ENCODE measurements around the gene PPT2.
A peak's percentile ranks its signal among the peaks of the same experiment; 100 is the strongest.

Gene PPT2

DNA sequence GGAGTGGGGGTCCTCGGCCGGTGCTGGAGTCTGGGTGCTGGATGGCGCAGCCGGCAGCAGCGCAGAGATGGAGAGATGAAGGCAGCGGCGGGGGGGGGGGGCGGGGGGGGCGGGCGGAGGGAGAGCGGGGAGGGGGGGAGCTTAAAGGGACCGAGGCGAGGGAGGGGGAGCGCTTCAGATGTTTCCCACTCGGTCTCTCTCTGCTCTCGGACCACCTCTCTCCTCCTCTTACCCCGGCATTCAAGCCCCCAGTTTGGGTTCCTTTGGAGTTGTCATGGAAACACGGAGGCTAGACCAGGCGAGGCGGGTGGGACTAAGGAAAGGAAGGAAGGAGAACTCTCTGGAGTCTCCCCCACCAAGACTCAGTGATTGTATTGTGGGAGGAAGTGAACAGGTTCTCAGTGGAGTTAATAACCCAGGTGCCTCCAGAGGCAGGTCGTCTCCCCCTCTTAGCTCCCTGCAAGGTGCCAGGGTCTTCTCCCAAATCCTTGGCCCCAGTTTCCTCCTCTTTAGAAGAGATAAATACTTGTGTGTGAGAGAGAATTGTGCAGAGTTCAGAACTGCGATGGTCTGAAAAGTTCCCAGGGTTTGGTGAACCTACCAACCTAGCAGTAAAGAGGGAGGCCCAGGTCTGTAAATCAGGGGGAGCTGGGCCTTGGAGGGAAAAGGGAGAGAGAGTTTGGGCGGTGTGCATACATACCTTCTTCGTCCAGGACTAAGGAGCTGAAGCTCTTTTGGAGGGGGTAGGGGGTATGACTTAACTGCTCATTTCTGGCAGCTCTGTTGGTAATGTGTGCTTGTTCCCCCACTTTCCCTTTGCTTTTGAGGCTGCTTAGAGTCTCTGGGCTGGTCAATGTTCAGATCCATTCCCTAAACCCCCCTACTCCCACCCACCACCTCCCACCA is 1.8 kb upstream of the PPT2 start, which contains the start of gene PRRT1:
PRRT1 (minus strand) TSS at position 77 of the 906 bp plus-strand sequence. CDS start 112 bp downstream, outside the sequence.
- DNase-seq (ENCODE audit: low read depth in 2 of 2), result no peak

DNA sequence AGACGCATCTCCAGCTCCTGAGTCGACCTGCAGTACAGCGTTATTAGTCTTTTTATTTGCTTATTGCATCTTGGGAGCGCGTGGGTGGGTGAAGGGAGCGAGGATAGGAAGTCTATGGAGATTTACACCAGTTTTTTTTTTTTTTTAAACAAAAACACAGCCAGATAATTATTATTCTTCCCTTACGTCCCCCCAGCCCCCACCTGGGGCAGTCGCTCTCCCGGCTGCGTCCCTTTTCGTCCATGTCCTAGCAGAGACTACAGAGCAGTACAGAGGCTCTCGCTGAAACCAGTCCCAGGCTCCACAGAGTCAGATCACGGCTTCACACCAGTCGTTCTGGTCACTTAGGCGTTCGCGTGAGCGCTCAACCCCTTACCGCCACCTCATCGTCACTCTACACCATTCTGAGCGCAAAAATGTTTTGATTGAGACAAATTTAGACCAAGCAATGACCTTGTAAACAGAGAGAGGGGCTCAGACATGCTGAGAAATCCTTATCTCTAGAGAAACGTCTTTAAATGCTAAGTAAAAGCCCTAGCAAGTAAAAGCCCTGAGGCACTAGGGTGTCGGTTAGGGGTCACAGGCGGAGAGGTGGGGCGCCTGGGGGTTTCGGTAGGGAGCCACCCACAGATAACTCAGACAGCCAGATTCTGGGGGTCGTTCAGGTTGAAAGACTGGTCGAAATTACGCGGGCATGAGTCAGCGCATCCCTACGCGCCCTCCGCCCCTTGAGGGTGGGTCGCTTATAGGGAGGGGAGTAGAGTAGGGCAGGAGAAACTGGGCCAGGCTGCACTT is 975 bp upstream of the PPT2 start:
- no peak for DNase-seq (ENCODE audit: low read depth in 2 of 2)

GRCh38 chr6:32154514-32155161 is 697 bp downstream of the PPT2 start:
- DNase-seq (ENCODE audit: low read depth in 2 of 2), result peak in 1 of 2 donors; percentile 35

DNA sequence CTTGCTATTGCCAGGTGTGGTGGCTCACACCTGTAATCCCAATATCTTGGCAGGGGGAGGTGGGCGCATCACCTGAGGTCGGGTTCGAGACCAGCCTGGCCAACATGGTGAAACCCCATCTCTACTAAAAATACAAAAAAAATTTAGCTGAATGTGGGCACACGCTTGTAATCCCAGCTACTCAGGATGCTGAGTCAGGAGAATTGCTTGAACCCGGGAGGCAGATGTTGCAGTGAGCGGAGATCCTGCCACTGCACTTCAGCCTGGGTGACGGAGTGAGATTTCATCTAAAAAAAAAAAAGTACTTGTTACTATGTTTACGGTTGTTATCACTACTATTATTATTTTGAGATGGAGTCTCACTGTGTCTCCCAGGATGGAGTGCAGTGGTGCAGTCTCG is 3.0 kb downstream of the PPT2 start:
- DNase-seq (ENCODE audit: low read depth in 2 of 2), result no peak

- no peak for DNase-seq (ENCODE audit: low read depth in 2 of 2)
Observed at GRCh38 chr6:32158052-32158451, 4.1 kb downstream of the PPT2 start.

DNA sequence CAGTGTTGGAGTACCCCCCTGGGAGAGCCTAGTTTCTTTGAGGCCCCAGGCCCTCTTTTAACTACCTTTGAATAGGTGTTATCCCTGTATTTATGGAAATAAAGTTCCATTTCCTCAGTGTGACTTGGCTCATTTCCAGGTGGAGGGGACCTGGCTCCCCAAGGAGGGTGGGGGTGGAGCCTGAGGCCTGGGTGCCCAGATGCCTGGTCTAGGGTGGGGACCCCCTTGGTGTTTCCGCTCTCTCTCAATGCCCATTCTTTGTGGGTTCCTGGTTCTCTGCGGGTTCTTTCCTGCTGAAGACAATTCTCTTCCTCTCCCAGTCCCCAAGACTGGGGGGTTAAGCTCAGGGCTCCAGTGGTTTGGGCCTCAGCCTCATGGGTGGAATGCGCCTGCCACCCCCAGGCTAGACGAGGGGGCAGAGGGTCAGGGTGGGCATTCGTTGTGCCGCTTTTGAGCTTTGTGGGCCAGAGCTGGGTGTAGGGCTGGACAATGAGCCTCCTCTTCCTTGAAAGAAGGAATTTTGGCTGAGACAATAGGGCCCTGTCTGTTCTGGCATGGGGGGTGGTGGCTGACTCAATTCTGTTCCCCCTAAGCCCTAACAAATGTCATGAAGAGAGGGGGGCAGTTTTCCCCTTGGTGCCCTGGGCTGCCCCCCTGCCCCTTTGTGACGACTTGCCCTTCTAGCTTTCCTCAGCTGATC is 9.8 kb downstream of the PPT2 start:
- no peak for DNase-seq (ENCODE audit: low read depth in 2 of 2)

DNA sequence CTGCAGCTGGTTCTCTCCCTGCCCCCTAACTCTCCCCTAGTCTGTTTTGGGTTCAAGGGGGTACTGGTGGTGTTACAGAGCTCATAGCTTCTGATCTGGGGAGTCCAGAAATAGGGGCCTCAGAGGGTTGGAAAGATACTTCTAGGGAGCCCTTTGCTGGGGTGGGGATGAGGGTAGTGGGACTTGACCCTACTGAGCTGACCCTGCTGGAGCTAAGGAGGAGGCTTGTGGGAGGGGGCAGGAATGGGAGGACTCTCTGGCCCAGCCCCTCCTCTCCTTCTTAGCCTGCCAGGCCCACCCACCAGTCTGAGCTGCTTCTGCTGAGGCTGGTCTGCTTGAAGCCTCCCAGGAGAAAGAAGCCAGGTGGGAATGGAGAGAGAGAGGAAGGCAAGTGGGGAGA is 10.4 kb downstream of the PPT2 start, which contains the start of gene EGFL8:
EGFL8 (plus strand) TSS at position 301 of the 400 bp plus-strand sequence. CDS start 1,571 bp downstream, outside the sequence.
- no peak for DNase-seq (ENCODE audit: low read depth in 2 of 2)

GRCh38 chr6:32166411-32167061 is 12.6 kb downstream of the PPT2 start:
- DNase-seq (ENCODE audit: low read depth in 2 of 2), result no peak

GRCh38 chr6:32167154-32167760 is 13.3 kb downstream of the PPT2 start:
- DNase-seq (ENCODE audit: low read depth in 2 of 2), result no peak

- no peak for DNase-seq (ENCODE audit: low read depth in 2 of 2)
Observed at GRCh38 chr6:32167761-32168262, 13.9 kb downstream of the PPT2 start.

DNA sequence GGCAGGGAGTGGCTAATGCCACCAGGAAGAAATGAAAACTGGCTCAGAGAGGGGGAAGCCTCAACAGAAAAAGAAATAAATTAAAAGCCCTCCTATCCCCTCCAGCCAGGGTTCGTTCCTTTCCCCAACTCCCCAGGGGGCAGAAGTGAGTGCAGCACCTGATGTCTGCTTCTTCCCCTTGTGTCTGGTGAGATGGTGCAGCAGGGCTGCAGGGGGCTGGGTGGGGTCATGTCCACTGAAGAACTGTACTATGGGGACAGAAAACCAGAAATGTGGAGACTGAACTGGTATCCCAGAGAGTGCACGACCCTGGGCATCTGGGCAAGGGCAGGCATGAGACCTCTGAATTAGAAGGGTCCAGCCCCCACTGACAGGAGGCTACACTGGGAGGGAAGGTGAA is 14.4 kb downstream of the PPT2 start:
- no peak for DNase-seq (ENCODE audit: low read depth in 2 of 2)

DNA sequence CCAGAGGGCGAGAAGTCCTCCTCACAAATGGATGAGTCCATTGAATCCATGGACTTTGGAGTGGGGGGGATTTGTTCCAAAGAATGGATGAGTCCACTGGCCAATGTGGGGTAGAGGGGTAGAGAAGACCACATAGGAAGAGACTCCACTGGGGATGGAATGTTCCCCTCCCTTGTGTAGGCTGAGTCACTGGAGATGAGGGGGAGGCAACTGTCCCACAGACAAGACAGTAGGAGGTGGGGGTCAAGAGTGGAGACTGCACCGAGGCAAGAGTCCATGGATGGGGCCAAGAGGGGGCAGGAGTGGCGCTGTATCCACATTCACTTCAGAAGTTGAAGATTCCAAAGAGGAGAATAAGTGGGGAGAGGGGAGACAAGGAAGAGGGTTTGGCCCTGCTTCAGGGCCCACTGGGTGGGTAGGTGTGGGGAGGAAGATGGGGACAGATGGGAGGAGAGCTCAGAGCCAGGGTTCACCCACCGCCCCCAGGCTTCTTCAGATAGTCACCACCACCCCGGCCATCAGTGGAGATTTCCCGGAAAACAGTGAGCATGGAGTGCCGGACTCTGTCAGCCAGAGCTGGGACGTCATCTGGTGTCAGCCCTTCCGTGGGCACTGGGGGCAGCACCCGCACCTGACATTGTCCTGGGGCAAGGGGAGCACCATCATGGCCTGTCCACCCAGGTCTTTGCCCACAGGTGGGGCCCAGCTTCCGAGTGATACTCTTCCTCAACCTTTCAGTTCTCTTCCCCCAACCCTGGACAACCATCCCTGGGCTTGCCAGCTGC is 15.1 kb downstream of the PPT2 start:
- no peak for DNase-seq (ENCODE audit: low read depth in 2 of 2)

DNA sequence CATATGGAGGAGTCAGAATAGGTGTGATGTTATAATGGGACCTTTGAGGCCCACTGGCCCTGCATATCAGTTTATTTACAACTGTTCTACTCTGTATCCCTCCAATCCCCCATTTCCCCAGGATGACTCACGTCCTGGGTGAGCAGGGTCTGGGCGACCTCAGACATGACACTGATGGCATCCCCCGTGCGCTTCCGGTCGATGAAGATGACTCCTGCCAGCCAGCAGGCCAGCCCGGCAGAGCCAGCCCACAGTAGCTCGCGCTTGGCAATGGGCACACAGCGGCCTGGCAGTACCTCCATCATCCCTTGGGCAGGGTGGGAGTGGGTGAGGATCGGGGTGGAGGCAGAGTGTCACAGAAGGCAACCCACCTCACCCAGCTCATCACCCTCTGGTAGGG is 16.4 kb downstream of the PPT2 start:
- no peak for DNase-seq (ENCODE audit: low read depth in 2 of 2)

- no peak for DNase-seq (ENCODE audit: low read depth in 2 of 2)
Observed at GRCh38 chr6:32171234-32171633, 17.3 kb downstream of the PPT2 start.

DNA sequence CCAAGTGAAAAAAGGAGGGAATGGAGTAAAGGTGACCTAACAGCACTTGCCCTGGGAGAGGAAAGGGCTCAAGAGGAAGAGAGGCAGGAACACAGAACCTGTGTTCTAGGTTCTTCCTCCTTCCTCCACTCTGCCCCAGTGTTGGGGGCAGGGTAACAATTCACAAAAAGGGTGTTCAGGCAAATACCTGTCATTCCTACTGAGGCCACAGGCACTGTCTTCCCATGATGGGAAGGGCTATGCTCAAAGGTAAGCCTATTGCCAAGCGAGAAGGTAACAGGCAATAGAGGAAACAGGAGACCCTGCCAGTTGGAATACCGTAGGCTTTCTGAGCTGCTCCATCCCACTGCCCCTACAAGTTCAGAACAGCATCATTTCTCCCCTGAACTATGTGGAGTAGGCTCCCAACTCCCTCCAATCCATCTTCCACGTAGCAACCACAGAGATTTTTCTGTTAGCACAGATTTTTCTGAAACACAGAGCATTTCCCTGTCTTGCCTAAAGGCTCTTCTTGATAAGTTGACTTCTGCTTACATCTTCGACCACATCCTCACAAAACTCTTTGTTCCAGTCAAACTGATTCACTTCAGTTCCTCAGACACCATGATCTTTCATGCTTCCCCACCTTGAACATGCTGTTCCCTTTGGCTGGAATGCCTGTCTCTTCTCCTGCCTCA is 19.2 kb downstream of the PPT2 start:
- no peak for DNase-seq (ENCODE audit: low read depth in 2 of 2)

- no peak for DNase-seq (ENCODE audit: low read depth in 2 of 2)
Observed at GRCh38 chr6:32174416-32174815, 20.5 kb downstream of the PPT2 start.

DNA sequence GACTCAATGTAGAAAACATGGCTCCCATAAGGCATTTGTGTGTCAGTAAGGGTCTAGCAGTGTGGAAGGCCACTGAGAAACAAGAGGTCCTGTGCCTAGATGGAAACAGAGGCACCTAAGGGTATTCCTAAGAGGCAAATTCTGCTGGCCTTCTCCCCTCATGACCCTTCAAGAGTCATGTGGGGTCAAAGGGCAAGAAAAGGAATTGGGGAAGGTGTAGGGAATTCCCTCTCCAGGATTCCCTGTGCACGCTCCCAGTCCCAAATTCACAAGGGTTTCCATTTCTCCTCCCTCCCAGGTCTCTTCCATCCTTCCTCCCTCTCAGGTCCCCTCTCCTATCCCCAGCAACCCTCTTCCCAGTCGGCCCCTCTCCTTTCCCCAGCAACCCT is 21.4 kb downstream of the PPT2 start:
- no peak for DNase-seq (ENCODE audit: low read depth in 2 of 2)

GRCh38 chr6:32175711-32176475 is 22.0 kb downstream of the PPT2 start, which contains the start of gene AGPAT1:
TSS of gene AGPAT1 (minus strand) at chr6:32176084. CDS start at chr6:32171496, 4,588 bp downstream.
- DNase-seq (ENCODE audit: low read depth in 2 of 2), result peak; percentile 93 to 95
